T follicular helper cell (primary cell): ENCODE results near the gene CHL1.

Experiments
- DNase-seq: peaks from one replicate; pipeline ENCODE4 v3.0.0-alpha.2; 2020; ENCODE audit warnings: low read depth

Gene CHL1

DNA sequence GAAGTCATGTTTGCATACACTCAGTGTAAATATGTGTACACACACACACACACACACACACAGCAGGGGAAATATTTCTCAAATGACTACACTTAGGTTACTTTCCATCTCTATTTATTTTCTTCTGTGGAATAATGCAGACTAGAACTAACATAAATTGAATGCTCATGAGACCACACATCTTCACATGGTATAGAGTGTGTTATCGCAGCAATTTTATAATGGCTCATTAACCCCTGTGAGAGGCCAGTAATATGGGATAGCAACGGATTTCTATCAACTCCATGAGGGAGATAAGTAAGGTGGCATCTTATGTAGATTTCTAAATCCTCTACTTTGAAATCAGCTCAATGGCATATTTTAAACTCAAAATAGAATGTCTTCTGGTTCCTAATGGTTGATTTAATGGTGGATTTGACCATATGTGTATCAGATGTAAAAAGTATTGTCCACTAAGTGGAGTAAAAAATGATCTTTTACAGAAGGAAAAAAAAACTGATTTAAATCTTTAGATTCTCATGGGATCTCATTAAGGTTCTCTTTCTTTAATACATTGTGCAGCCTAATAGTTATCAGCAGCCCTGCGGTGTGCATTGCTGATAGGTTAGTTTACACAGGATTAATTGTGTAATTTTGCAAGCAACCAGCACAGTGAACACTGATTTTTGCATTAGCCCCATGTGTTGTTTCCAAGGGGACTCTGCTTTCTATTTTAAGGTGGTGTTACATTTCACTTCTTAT is 32.0 kb downstream of the CHL1 start:
- no peak for DNase-seq

DNA sequence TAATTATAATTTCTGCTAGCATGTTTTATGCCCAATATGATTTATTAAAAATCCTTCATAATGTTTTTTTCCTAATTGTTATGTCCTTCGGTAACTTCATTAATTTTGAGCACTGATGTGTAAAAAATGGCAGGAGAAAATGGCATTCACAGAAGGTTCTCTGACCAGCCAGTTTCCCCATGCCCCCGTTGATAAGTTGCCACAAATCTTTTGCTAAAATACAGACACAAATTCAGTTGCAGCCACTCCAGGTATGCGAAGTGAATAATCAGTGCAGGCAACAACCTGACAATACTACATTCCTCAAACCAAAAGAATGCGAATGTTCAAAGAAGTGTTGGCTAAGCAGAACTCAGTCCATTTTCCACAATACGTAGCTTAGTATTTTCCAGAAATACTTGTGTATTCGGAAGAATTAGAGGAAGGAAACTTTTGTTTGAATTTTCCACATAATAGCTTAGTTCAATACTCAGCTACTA is 32.7 kb downstream of the CHL1 start:
- no peak for DNase-seq

DNA sequence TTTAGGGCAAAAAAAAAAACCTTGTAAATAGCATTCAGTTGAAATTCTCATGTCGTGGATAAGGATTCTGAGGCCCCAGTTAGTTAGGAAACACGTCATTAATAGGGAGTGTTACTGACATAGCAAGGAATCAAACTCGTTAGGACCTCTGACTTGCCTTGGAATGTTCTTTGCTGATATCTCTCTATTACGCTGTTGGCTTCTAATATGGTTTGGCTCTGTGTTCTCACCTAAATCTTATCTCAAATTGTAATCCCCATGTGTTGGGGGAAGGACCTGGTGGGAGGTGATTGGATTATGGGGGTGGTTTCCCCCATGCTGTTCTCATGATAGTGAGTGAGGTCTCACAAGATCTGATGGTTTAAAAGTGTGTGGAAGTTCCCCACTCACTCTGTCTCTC is 40.3 kb downstream of the CHL1 start:
- DNase-seq: no peak

DNA sequence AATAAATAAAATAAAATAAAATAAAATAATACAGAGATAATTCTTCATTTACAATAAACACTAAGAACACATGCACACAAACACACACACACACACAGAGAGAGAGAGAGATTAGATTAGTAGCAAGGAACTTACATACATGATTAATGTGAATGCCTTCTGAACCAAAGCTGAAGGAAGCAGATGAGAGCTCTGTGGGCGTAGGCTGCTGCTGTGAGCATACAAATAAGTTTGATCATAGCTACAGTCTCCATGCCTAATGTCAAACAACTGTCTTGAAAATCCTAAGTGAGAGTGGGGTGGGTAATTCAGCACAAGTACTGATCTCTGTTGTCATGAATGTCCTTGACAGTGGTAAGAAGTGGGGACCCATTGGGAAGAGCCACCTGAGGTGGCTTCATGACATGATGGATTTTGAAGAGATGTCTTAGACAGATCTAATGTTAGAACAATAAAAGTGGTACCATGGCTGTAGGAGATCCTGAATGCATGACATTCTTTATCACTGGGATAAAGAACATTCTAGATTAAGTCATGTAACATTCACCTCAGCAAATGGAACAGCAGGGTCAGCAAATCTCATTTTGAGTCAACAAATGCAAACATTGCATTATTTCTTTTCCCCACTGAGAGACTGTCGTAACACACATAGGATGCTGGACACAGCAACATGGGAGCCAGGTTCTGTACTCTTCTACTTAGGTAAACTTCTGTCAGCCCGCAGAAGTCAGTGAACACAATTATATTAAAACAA is 46.2 kb downstream of the CHL1 start:
- no peak for DNase-seq

DNA sequence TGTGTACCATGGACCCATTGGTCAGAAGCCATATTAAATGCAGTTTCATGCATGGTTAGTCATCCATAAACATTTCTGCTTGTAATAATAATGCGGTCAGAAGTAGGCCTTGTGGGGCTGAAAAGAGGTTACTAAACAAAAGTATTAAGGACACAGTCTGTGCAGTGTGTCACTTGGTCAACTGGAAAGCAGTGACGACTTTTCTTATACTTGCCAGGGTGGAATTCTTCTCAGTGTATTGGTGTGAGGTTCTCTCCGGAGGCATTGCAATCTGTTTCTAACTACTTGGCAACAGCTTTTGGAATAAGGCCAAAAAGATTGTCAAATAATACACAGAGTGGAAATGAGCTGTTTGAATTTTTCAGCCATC is 46.8 kb downstream of the CHL1 start:
- no peak for DNase-seq

DNA sequence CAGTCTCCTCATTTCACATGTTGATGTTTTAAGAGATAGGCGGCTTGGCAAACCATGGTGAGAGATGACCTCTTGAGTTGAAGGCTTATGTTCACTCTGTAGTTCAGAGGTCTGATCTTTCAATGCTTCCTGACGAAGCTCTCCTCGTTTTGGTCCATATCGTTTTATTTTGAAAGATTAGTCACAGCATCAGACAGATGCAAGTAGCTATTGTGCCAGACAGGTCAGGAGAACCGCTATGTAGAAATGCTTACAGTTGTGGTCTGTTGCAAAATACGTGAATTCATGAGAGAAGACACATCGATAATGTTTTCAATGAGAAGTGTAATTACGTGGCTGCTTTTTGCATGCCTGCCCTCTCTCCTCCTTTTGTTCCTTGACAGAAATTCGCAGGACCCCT is 47.5 kb downstream of the CHL1 start:
- DNase-seq: no peak

DNA sequence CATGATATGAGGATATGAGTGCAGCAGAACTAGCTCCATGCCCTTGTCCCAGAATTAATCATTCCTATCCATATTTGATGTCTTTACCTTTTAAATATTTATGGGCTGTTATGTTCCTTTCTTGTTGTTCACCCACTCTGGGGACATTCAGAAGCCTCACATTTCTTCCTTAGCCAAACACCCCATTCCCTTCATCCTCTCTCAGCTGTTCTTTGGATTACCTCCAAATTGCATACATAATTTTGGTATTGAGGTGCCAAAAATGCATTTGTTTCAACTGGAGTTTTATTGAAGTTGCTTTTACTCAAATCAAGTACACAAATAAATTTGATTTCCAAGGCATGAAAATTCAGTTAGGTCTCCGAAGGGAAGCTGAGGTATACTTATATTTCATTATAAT is 51.4 kb downstream of the CHL1 start:
- DNase-seq: no peak

DNA sequence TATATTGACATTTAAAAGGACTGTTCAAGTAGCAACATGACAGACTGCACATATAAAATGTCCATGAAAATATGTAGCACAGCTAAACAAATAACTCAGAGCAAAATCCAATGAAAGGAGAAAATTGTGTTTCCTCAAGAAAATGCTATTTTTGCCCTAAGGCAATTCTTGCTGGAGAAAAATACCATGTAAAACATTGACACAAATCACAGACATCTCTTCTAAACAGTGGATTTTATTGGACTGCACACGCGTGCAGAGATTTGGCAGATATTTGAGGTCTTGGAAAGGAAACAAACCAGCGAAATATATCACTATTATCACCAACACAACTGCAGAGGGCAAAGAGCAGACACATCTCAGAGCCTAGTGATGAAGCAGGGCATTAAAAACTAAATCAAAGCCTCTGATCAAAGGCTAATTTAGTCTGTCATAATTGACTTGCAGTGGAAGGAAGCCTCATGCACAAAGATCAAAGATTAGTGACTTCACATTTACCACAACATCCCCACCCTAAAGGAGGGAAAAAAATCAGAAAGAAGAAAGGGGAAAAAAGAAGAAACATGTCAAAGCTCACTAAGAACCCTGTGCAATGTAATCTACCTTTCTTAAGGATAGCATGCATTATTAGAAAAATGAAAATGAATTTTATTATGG is 52.4 kb downstream of the CHL1 start:
- no peak for DNase-seq

DNA sequence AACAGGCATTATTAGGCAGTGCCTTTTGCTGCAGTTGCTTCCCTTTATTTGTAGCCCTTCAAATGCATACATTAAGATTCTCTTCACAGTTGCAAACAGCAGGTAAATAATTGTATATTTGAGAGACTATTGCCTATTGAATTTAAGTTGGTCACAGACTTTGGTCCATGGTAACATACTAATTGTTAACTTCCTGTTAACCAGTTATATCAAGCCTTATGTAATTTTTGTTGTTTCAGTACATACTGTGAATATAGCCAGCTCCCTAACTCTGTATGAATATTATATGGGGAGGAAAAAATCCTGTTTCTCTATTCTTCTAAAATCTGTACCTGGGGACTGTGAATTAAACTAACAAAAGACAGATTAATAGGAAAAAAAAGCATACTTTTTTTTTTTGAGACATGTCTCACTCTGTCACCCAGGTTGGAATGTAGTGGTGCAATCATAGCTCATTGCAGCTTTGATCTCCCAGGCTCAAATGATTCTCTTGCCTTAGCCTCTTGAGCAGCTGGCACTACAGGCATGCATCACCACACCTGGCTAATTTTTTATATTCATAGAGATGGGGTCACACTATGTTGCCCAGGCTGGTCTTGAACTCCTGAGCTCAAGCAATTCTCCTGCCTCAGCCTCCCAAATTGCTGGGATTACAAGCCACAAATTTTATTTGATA is 53.2 kb downstream of the CHL1 start:
- no peak for DNase-seq

DNA sequence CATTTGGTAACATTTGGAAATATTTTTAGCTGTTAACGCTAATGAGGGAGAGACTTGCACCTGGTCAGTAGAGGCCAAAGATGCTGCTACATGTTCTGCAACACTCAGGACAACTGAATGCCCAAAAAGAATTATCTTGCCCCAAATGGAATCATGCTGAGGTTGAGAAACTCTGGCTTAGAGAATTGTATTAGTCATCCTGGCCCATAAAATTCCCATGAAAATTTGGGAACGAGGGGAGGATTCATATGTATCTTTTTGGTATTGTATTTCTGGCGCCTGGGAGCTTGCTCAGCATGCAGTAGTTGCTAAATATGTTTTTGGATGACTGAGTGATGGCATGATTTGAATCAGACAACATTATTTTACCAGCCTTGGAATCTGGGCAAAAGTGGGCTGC is 59.9 kb downstream of the CHL1 start:
- DNase-seq: no peak

DNA sequence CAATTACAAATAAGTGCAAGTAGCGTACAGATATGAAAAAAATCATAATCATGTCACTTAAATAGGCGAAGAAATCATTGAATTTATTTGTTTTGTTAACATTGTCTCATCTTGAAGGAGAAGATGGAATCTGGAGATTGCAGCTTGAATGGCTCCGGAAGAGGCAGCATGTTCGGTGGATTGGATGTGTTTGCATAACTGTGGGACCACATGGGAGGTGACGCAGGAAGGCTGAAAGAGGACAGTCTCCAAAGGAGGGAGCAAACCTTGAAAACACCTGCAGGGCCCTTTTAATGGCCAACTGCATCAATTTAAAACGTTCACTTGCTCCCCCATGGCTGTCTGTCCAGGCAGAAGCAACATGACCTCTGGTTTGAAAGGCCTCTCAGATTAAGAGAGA is 61.3 kb downstream of the CHL1 start:
- DNase-seq: no peak

DNA sequence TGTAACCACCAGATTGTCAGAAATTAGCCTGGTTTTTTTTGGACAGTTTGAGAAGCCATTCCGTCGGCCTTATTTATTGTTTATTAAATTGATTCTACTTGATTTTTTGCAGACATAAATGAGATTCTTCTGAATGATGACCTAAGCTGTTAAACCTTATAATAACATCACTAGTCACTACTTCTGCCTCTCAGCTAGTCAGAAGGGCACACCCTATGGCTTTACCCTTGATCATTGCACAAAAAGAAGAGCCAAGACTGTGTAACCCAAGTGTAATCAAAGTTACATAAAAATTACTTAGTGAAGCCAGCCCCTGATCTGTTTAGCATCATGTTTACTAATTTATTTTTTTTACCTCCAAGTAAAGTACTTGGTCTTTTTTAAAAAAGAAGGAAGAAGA is 64.3 kb downstream of the CHL1 start:
- DNase-seq: no peak

DNA sequence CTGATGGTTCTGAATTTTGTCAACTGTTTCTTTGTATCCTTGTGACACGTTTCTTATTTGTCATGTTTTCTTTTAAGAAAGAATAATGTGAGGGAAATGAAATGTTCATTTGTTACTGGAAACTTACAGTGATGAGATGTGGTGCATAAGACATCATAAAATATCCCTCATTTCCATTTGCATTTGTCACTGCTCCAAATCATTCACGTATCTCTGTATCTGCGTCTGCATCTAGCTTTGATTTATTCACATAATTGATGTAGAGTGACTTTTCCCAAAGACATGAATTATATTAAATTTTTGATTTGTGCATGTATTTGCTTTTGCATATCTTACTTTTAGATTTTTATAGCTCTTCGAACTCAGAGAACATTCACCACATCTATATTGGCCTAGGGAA is 66.8 kb downstream of the CHL1 start:
- no peak for DNase-seq

DNA sequence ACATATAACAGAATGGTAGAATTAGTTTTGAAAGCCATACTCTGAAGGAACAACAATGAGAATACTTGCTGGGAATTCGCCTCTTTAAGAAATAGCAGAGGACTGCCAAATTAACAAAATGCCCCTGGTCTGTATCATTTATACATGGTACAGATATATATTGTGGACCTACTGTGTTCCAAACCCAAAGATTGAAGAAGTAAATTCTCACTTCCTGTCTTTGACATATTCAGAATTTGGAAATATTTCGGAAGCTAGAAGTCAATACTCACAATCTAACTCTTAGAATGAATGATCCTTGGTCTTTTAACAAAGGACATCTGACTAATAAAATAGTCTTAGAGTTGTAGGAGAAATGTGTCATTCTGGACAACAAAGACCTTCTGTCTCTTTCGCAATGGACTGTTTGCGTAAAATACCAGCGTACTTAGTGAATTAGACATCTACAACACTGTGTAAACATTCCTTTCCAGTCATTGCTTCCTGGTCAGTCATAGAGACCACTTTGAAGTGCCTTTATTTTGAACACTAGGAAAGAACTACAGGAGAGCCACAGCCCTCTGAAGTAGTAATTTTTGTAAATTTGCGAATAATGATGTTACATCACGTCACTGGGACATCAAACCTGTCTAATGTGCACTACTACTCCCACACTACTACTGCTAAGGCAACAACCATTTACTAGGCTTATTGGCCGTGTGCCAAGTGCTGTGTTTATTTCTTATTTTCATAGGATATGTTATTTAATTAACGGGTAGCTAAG is 68.0 kb downstream of the CHL1 start:
- DNase-seq: no peak

DNA sequence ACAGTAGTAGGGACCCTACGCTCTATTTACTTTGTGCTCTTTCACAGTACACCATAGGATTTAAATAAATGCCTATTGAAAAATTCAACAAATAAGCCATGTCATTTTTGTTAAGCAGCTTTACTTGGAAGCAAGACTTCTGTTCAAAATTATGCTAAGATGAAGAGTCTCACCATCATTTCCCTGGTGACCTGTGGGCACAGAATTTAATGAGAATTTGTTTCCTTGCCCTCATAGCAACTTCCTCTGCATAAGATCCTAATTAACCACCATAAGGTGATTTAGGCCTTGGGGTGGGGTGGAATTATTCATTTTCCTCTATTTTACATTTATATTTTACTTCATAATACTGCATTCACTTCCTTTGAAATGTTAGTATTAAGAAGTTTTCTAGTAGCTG is 70.5 kb downstream of the CHL1 start:
- DNase-seq: no peak

DNA sequence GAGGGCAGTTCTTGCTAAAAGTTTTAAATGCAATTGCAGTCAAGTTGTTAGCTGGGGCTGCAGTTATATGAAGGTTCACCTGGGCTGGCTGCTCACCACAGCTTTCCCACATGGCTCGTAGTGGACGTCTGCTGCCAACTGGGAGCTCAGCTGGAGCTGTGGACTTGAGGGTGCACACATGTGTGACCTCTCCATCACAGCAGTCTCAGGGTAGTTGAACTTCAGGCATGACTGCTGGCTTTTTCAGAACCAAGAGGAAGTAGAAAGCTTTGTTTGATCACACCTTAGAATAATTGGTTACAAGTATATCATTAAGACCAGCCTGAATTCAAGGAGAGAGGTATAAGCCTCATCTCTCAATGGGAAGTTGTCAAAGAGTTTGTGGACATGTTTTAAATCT is 74.1 kb downstream of the CHL1 start:
- no peak for DNase-seq

DNA sequence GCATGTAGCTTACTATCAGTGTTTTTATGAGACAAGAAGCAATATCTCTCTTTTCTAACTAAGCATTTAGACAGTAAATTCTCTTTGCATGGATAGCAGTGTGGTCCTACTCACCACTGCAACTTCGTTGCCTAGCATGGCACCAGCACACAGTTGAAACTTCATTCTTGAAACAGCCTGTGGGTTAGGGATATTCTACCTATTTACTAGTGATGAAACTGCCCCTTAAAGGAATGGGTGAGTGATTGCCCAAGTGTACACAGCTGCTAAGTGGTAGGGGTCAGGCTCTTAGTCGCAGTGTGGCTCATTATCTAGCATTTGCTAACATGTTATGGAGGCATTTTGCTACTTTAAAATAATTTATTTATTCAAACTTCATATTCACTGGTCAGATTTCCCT is 78.4 kb downstream of the CHL1 start:
- DNase-seq: no peak

DNA sequence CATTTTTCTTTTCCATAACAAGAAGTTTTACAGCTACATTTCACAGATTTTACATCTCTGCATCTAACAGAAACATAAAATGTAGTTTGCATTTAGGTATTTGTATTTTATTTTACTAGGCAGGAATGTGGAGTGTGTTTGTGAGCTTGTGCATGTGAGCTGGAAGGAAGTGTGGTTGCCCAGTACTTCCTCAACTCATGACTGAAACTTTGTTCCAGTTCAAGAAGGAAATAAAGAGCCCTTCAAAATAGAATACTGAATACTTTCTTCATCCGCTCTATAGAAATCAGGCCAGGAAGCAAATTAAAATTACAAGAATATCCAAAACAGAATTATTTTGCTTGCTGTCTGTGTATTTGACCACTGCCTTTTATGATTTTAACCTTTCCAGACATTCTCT is 81.3 kb downstream of the CHL1 start:
- no peak for DNase-seq

DNA sequence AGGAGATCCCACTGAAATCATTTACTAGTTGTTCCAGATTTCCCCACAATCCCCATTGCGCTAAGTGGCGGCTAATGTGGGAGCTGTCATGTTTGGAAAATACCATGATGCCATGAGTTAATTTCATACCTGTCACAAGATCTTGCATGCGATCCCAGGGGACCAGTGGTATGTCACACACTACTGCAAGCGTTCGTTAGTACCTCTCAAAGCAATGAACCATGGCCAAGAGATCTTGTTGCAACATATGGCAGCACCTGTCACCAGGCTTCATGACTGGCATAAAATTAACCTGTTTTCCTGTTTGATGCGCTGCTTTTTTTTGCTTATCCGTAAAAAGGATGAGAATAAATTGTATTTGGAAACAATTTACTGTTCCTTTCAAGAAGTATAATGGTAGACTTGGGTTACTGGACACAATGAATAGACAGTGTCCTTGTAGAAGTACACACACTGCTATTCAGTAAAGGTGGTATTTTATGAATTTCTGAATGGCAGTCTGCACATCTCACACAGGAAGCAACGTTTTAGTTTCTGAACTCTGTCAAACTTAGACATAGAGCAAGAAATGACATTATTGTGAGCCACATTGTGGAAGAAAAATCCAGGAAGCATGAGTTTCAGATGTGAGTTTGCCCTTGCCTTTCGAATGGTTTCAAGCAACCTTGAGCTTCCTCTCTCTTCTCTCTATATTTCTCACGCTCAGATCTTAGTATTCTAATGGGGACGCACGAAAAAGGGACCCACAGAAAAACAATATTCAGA is 81.9 kb downstream of the CHL1 start:
- DNase-seq: no peak

DNA sequence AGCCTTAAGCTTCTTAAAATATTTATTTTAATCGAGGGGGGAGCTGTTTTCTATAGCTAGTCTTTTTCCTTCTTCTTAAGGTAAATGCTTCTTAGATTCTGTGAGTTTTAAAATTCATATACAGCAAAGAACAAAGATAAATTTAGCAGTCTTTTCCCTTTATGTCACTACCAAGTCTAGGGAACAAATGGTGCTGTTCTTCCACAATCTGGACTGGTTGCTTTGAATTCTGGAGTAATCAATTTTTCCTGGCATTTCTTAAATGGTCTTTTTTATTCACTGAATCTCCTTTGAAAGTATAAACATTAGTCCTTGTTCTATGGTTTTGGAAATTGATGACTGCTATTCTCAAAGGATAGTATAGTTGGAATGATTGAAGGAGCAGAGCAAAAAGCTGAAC is 82.8 kb downstream of the CHL1 start:
- no peak for DNase-seq

DNA sequence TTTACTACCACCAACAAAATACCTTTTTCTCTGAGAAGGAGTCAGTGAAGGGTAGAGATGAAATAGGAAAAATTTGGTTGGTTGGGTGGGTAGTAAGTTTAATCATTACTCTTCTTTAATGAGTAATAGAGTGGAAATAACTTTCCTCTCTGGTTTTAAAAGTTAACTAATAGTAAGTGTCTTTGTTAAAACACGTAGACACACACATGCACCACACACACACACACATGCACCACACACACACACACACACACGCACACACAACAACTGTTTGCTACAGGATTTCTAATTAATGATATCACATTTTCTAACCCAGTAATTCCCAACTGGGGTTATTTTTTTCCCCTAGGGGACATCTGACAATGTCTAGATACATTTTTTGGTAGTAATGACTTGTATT is 84.1 kb downstream of the CHL1 start:
- no peak for DNase-seq
